Hippocampal formation (tissue), 2 donors: ENCODE results near the gene SLC30A2.

ENCODE experiments used
- DNase-seq, 2 donors: peaks; one replicate each; lab custom pipeline; 2025; lab: John Stamatoyannopoulos, UW

SLC30A2 gene

DNA sequence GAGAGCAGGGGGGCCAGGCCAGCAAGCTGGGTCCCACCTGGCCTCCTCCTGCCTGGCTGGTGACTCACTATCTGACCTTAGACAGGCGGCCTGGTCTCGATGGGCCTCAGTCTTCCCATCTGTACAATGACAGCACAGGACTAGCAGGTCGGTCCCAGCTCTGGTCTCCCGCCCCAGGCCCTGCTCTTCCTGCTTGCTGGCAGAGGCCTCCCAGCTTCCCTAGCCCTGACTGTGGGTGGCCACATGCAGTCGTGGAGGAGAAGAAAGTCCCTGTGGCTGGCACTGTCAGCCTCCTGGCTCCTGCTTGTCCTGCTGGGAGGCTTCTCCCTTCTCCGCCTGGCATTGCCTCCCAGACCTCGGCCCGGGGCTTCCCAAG is 23.5 kb downstream of the SLC30A2 start:
- no peak for DNase-seq

DNA sequence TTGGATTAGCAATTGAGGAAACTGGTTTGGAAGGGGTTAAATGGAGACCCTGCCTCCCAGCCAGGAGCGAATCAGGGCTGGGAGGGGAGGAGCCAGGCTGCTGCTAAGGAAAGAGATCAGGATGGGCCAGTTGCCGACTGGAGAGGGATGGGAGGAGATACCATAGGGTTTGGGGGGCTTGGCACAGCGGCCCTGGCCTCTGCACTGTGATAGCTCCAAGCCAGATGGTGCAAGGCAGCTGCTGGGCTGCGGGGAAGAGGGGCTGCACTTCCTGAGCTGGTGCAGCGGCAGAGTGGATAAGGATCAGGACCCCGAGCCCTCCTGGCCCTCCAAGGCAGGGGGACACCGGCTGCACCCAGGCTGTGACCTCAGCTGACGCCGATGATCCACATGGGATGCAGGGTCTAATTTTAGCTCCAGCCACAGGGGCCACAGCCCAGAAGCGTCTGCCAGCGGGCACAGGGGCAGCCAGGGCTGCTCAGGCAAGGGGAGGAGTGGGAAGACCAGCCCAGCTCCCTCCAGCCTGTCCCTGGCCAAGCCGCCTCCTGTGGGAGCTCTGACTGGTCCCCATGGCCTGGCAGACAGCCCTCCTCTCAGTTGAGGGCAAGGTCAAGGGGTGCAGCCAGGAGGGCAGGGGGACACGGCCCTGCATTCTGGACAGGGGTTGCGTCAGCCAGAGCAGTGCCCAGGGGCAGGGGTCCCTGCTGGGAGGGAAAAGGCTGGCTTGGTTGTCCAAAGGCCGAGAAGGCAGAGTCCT is 24.1 kb downstream of the SLC30A2 start, which contains the start of gene EXTL1:
TSS of gene EXTL1 (plus strand) at position 129 of the 757 bp plus-strand sequence. CDS start 872 bp downstream, outside the sequence.
- peak; percentile 18 to 58 for DNase-seq

DNA sequence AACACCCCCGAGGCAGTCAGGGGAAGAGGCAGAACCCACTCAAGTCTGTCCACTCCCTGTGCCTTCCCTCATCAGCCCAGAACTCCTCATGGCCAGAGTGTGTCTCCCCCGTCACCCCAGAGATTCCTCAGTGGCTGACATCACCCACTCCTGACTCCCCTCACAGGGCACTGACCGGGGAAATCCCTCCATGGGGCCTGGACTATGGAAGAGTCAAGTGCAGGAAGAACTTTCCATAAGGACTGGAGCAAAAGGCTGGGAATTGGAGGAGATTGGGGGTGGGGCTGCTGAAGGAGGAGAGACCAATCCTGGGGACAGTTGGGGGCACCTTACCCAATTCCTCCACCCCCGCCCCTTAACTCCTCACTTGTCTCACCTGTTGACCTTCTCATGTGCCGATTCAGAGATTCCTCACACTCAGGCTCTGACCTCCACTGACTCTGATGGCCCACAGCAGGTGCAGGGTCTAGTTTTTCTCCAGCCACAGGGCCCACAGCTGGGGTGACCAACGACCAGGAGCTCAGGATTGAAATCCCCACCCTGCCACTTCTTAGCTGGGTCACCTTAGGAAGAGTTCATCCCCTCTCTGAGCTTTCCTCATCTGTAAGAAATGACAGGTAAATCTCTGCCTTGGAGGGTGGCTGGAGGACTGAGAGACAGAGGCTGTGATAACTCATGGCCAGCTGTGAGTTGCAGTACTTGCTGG is 24.8 kb downstream of the SLC30A2 start:
- no peak for DNase-seq

DNA sequence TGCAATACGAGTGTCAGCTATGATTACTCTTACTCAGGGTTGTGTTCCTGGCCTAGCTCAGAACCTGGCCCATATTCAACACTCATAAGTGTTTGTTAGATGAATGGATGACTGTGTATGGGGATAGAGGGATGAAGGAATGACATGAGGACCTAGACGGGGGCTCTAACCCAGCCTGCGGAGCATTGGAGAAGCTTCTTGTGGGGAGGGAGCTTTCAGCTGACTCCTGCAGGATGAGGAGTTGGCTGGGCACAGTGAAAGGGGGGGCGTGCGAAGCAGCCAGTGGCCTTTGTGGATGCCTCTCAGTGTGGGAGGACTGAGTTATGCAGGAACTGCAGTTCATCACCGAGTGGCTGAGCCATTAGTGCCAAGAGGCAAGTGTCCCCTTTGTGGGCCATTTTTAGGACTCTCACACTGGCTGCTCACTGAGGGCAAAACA is 25.6 kb downstream of the SLC30A2 start:
- DNase-seq, result no peak

DNA sequence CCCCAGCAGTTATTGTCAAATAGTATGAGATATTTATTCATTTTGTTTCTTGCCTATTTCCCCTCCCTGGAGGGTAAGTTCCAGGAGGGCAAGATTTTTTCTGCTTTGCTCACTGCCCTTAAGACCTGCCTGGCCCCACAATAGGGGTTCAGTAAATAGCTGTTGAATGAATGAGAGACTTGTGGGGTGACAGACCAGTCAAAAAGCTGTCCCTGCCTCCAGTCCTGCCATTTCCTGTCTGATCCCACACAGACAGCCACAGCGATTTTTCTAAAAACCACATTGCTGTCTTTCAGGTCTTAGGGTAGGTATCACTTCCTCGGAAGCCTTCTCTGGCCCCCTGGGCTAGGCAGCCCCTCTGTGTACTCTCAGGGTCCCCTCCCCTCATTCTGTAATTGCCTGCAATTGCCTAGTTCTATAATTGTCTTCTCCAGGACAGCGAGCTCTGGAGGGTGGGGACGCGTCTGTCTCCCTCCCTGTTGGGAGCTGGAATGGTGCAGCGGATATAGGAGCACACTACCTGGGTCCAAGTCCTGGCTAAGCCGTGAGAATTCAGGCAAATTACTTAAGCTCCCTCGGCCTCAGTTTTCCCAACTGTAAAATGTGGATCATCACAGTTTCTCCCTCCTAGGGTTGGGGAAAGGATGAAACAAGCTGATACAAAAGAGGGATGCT is 26.1 kb downstream of the SLC30A2 start:
- no peak for DNase-seq

DNA sequence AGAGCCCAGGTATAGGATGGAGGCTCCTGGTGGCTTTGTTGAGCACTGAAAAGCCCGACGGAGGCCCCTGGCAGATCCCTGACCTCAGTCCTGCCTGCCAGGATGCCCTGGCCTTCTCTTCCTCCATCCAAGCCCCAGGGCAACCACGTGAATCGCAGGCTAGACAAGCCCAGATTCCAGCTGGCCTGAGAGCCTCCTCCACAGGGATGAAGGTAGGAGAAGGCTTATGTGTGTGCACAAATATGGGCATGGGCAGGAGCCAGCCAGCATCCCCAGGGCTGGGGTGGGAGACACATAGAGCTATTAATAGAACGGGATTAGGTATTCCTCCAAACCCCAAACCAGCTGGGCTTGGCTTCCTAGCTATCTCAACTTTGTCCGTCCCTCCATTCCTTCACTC is 28.3 kb downstream of the SLC30A2 start:
- no peak for DNase-seq

DNA sequence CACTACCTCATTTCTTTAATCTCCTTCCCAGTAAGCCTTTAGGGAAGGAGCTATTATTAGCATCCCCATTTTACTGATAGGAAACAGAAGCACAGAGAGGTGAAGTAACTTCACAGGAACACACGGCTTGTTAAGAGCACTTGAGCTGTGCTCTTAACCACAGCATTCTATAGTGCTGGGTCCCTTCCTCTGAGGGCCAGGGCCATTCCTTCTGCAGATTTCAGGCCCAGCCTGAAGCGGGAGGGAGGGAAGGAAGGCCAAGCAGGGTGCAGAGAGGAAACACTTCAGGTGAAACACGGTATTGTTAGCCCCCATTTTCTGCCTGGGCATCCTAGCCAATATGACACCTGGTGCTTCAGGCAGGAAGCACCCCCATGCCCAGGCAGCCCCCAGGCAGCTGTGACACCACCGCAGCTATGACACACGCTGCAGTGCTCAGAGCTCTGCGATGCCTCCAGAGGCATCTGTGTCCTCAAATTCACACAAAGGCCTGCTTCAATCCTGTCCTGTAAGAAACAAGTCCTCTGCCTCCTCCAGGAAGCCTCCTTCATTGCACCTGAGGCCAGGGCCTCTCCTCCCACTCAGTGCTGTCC is 28.9 kb downstream of the SLC30A2 start:
- DNase-seq, result no peak

DNA sequence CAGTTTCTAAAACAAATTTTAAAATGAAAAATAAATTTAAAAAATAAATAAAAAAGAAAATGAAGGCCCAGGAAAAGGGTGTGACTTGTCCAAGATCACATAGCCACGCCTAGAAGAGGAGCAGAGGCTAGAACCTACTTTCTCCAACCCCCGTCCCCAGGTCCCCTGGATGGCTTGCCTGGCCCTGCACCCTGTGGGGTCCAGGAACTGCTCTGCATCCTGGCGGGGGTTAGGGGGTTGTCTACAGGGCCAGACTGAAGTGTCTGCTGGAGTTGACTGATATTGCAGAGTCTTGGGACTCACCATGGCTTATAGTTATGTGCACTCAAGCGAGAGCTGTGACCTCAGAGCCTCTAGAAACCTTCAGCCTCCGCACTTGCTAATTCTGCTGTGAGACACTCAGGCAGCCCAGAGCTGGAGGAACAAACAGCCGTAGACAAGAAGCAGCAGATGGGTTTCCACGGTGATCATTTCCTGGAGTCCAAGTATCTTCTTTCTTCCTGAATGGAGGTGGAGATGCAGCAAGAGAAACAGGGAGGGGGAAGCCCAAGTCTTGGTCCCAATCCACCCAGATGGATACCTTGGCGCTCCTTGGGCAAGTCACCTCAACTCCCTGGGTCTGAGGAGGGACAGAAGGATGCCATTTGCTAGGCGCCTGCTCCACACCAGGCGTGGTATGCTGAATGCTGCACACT is 29.5 kb downstream of the SLC30A2 start:
- DNase-seq, result peak in 1 of 2 donors; percentile 50

DNA sequence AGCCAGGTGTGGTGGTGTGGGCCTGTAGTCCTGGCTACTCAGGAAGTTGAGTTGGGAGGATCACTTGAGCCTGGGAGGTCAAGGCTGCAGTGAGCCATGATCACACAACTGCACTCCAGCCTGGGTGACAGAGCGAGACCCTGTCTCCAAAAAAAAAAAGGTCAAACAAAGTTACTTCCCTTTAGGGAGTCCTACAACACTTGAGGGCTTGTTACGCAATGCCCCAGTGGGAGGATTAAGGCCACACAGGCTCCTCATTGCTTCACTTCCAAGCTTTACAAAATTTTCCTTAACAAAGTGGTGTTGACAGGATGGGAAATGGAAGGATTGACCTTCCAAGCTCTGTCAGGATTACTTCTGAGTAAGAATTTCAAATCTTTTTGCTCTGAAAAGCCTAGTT is 30.6 kb downstream of the SLC30A2 start:
- DNase-seq, result no peak

DNA sequence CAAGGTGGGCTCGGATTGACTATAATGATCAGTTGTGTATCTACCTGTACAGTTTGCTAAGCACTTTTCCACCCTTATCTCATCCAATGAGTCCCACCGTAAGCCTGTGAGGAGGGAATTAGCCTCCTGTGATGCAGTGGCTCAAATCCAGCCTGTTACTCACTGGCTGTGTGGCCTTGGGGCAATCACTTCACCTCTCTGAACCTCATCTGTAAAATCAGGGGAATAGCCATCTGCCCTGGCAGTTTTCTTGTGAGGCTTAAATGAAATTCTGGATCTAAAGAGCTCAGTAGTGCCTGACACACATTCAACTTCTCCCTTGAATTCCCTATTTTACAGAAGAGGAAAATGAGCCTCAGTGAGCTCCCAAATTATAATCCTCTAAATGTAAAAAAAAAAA is 31.7 kb downstream of the SLC30A2 start:
- no peak for DNase-seq

DNA sequence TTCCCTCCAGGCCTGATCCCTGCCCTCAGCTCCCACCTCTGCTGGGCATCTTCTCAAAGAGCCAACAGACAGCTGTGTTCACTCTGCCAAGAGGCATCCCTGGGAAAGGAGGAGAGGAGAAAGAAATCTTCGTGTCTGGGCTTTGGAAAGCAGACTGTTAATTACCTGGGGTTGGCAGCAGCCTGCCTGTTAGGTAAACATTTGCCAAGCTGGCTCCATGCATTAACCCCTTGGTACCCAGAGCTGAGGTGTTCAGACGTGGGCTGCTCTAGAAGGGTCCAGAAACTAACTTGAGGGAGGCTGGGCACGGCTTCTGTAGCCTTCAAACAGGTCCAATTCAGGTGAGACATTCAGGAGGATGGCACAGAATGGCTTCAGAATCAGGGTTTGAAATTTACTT is 33.1 kb downstream of the SLC30A2 start:
- DNase-seq, result no peak

DNA sequence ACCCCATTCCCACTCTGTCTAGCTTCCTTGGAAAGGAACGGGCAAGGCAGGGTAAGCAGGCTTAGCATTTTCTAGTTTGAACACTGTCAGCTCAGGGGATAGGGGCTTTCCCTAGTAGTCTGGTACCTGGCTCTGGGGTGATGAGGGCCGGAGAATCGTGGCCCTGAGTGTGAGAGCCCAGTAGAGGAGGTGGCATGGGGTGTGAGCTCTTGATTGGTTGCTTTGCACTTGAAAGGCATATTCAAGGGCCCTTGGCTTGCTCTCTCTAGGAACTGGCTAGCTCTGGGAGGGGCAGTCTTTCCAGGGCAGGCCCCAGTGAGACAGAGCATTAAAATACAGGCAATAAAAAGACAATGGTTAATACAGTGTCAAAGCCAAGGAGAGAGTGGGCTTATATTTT is 35.1 kb downstream of the SLC30A2 start:
- DNase-seq, result no peak

DNA sequence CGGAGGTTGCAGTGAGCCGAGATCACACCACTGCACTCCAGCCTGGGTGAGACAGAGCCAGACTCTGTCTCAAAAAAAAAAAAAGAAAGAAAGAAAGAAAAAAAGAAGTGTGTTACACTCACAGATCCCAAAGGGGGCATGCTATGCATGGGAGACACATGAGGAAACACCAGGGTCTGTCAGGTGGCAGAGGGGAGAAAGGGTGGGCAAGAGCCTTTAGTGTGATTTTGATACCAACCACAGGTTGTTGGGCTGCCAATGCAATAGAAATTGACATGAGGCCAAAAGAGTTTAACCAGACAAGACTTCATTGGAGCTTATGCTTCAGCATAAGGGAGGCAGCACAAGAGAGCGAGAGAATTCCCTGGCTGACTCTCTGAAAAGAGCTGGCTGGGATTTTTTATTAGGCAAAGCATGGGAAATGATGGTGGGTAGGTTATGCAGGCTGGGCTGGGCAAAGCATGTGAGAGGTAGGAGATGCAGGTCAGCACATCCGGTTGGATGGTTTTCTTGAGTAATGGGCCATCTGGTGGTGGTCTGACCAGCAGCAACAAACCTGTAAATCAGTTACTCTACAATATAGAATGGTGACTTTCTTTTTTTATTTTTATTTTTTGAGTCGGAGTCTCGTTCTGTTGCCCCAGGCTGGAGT is 36.0 kb downstream of the SLC30A2 start:
- no peak for DNase-seq

DNA sequence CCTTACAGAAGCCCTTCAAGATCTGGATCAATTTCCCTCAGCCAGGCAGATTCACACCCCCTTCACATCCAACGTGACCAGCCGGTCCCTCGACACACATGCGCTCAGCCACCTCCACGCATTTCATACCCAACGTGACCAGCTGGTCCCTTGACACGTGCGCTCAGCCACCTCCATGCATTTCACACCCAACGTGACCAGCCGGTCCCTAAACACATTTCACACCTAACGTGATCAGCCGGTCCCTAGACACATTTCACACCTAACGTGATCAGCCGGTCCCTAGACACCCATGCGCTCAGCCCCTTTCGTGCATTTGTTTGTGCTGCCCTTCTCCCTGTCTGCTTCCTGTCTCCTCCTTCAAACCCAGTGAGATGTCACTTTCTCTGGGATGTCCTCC is 39.2 kb downstream of the SLC30A2 start:
- DNase-seq, result no peak

DNA sequence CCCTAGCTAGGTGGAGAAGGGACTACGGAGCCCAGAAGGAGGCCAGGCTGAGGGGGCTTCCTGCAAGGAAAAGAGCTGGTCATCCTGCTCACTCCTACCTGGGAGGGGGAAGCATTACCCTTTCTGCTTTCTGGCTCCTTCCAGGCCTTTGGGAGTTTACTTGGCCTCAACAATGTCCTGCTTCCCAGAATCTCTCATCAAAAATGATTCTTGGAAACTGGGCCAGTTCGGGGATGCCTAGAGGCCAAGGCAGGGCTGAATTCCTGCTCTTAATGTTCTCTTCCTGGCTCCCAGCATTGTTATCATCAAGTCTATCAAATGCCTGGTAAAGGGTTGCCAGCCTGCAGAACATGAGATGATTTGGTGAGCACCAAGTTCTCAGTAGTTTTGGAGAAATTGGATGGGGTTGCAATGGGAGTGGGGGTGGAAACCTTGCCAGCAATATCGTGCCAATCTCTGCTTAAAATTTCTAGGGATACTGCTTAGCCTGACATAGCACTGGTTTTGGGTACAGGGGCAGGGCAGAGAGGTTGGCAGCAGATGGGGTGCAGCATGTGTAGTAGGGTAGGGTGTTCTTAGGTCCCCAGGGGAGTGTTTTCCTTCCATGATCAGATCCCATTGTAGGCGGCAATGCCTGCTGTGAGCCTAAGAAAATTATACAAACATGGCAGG is 40.3 kb downstream of the SLC30A2 start:
- DNase-seq, result no peak

DNA sequence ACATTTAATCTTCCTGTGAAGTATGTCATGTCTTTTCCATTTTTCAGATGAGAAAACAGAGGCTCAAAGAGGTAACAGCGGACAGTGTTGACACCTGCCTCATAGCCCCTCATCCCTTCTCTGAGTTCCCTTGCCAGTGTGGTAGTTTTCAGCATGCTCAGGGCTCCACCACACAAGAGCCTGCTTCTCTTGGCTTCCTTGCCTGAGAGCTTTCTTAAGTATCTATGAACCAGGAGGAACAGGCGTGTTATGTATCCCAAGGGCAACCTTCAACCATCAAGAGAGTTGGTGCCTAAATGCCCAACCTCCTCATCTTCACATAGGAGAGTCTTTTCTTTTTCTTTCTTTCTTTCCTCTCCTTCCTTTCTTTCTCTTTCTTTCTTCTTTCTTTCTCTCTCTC is 42.2 kb downstream of the SLC30A2 start:
- DNase-seq, result no peak

DNA sequence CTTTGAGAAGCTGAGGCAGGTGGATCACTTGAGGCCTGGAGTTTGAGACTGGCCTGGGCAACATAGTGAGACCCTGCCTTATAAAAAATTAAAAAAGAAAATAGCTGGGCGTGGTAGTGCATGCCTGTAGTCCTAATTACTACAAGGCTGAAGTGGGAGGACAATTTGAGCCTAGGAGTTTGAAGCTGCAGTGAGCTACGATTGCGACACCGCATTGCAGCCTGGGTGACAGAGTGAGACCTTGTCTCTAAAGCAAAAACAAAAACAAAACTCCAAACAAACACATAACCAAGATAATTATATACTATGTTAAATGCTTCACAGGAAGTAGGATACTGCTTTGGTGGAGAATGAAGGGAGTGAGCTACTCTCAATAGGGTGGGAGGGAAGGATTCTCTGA is 42.7 kb downstream of the SLC30A2 start:
- no peak for DNase-seq

DNA sequence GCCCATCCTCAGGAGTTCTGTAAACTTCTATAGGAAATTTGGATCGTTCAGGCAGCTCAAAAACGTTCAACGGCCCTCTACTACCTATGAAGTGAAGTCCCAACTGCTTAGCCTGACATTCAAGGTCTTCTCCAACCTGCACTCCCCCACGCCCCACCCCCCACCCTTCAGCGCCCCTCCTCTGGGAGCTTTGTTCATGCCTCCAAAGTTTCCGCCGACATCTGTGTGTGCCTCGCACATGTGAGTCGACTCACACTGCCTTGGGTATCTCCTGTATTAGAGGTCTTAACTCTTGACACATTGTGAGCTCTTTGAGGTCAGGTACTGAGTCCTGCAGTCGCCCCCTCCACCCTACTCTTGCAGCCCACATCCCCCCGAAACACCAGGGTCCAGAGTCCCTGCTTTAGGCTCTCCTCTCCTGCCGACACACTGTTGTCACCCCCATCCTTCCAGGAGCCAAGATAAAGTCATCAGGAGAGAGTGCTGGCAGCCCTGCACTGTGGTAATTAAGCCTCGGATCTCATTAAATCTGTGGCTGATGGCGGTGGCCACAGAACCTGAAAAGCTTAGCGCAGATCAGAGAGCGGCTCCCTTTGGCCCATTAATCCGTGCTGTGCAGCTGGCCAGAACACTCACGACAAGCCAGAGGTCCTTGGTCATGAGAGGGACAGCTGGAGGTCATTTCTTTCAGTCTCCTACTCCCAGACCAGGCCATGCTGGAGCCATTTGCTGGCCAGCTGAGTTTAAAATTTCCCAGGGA is 46.7 kb downstream of the SLC30A2 start:
- DNase-seq, result no peak

DNA sequence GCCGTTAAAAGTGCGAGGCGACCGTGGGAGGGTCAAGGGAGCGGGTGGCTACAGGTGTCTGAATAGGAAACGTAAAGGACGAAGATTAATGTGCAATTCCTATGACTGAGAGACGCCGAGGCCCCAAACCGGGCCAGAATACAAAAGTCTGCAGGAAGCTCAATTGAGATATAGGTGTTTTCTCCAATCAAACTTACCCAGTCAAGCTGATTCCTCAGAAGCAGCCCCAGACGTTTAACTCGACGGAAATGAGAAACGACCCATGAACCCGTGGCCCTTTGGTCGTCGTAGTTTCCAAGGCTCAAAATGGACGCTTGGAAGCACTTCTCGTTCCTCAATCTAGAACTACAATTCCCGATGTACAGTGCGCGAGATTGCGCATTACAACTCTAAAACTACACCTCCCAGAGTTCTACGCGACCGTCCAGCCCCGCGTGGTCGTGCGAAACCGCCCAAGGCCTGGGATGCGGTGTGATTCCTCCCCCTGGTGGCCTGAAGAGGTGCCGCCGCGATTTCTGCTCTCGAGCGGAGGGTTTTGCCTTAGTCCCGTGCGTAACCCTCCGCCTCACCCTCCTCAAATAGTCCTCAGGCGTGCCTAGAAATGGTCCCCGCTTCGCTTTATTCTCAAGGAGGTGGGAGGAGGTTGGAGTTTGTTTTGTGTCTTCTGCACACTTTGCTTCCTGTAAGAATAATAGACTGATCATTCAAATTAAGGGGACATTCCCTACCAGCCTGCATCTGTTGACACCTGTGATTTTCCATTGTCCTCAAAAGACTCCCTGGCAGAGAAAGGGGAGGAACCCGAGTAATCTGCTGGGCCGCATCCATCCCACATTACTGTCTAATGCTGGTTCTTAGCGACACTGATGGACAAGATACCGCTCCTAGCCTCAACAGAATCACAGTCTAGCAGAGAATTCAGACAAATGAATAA is 47.8 kb downstream of the SLC30A2 start, which contains the start of gene PAFAH2:
TSS of gene PAFAH2 (minus strand) at position 236 of the 934 bp plus-strand sequence. CDS start 7,247 bp downstream, outside the sequence.
- DNase-seq, result peak; percentile 94 to 99
